Measurements from ENCODE around the gene SCP2. TPM values are rescaled to one million over a fixed set of nuclear protein-coding genes. Genes with fewer than 3 reads are reported as not detected.

Gene SCP2
- total RNA-seq, 2 experiments from 2014 or later, result 22.7 to 27.0 TPM

GRCh38 chr1:52937433-52938182, 10.5 kb downstream of the SCP2 start:
- Mint-ChIP-seq H3K27ac (no peak overlapping the region), H3K36me3 (ENCODE audit: low read depth) (peaks cover 8% of the 10 kb centered on the region), H3K4me1 (ENCODE audit: low read depth) (no peaks in the 10 kb centered on the region), H3K9me3 (no peaks in the 10 kb centered on the region), H3K4me3 (no peak overlapping the region), H3K27me3 (no peaks in the 10 kb centered on the region)
- Histone ChIP-seq H3K4me1 (ENCODE audit: insufficient read depth, low read length) (no peaks in the 10 kb centered on the region), H3K27ac (ENCODE audit: low read depth in 1 of 2, low read length in 2 of 2) (no peak overlapping the region), H3K36me3 (ENCODE audit: insufficient read depth, low read length) (no peaks in the 10 kb centered on the region), H3K27me3 (ENCODE audit: control insufficient read depth in 1 of 2, insufficient read depth in 2 of 2, low read length in 2 of 2) (no peaks in the 10 kb centered on the region), H3K9me3 (ENCODE audit: control insufficient read depth in 1 of 2, insufficient read depth in 1 of 2, low read length in 2 of 2) (no peaks in the 10 kb centered on the region), H3K4me3 (ENCODE audit: low read length) (no peak overlapping the region)
- ChIA-PET CTCF (interaction anchor here (0.5 kb wide), 1 partner anchor 16 kb away, joined by 3 read pairs; no protein-coding TSS in a partner anchor), POLR2A (no interaction called here)
- intact Hi-C loops (cut with DNase I, micrococcal nuclease), result no loop called here
- DNase-seq (no peak), ATAC-seq (ENCODE audit: poor library complexity) (no peak)
- no peak for TF ChIP-seq CTCF (IDR thresholded peaks at IDR 0.05)

DNA sequence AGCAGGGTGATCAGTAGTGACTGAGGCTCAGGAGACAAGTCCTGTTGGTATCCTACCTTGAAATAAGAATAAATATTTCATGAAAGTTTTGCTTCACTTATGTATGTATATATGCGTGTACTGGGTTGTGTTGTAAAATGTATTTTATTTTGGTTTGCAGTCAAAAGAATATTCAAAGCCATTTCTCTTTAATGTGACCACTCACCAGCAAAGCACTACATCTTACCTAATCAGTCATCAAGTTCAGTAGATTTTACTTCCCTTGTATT, 11.0 kb downstream of the SCP2 start:
- H3K27ac ChIP-seq (ENCODE audit: low read depth in 1 of 2, low read length in 2 of 2), result no peak overlapping the region
- Mint-ChIP-seq H3K4me3 (no peak overlapping the region), H3K9me3 (no peaks in the 10 kb centered on the region), H3K36me3 (ENCODE audit: low read depth) (peaks cover 8% of the 10 kb centered on the region), H3K27me3 (no peaks in the 10 kb centered on the region), H3K4me1 (ENCODE audit: low read depth) (no peaks in the 10 kb centered on the region), H3K27ac (no peak overlapping the region)
- no peaks in the 10 kb centered on the region for H3K27me3 ChIP-seq (ENCODE audit: control insufficient read depth in 1 of 2, insufficient read depth in 2 of 2, low read length in 2 of 2)
- ATAC-seq (ENCODE audit: poor library complexity) (no peak), DNase-seq (no peak)
- no peaks in the 10 kb centered on the region for H3K4me1 ChIP-seq (ENCODE audit: insufficient read depth, low read length)
- no peaks in the 10 kb centered on the region for H3K36me3 ChIP-seq (ENCODE audit: insufficient read depth, low read length)
- no peak for TF ChIP-seq CTCF (IDR thresholded peaks at IDR 0.05)
- intact Hi-C loops (cut with DNase I, micrococcal nuclease), result no loop called here
- H3K9me3 ChIP-seq (ENCODE audit: control insufficient read depth in 1 of 2, insufficient read depth in 1 of 2, low read length in 2 of 2), result no peaks in the 10 kb centered on the region
- CTCF ChIA-PET, result interaction anchor here (0.5 kb wide), 1 partner anchor 15 kb away, joined by 3 read pairs; no protein-coding TSS in a partner anchor
- no peak overlapping the region for H3K4me3 ChIP-seq (ENCODE audit: low read length)
- POLR2A ChIA-PET, result no interaction called here

DNA sequence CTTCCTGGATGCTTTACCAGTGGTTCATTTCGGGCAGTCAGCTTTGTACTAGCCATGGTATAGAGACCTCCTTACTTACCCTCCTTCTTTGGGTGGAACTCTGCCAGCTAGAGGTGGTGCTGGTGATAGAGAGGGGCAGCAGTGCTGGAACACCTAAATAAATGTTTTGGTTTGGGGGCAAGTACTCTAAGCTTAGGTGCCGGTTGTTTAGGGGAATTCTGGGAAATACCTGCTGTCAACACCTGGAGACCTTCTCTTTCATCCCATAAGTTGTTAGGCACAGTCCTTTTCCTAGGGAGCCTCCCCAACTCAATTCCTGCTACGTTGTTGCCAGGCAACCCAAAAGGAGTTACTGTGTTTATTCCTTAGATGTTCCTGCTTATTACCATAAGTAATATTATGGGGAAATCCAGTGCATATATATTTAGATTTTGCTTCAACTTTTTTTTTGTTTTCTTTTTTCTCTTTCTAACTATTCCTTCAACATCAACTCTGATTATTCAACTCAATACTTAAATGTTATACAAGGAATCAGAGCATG, 16.9 kb downstream of the SCP2 start:
- H3K36me3 Mint-ChIP-seq (ENCODE audit: low read depth), result peaks cover 25% of the 10 kb centered on the region
- H3K9me3 ChIP-seq (ENCODE audit: control insufficient read depth in 1 of 2, insufficient read depth in 1 of 2, low read length in 2 of 2), result no peaks in the 10 kb centered on the region
- TF ChIP-seq CTCF (IDR thresholded peaks at IDR 0.05), result no peak
- no peaks in the 10 kb centered on the region for H3K9me3 Mint-ChIP-seq
- no peak overlapping the region for H3K27ac ChIP-seq (ENCODE audit: low read depth in 1 of 2, low read length in 2 of 2)
- intact Hi-C loops (cut with DNase I, micrococcal nuclease), result no loop called here
- no peak overlapping the region for H3K4me3 Mint-ChIP-seq
- H3K27ac Mint-ChIP-seq, result no peak overlapping the region
- no peaks in the 10 kb centered on the region for H3K4me1 ChIP-seq (ENCODE audit: insufficient read depth, low read length)
- no peak overlapping the region for H3K4me3 ChIP-seq (ENCODE audit: low read length)
- no peak for ATAC-seq (ENCODE audit: poor library complexity)
- H3K36me3 ChIP-seq (ENCODE audit: insufficient read depth, low read length), result no peaks in the 10 kb centered on the region
- DNase-seq, result no peak
- no peaks in the 10 kb centered on the region for H3K27me3 Mint-ChIP-seq
- H3K4me1 Mint-ChIP-seq (ENCODE audit: low read depth), result no peaks in the 10 kb centered on the region
- ChIA-PET CTCF (interaction anchor here (1.0 kb wide), 1 partner anchor 18 kb away, joined by 3 read pairs; no protein-coding TSS in a partner anchor), POLR2A (no interaction called here)
- no peaks in the 10 kb centered on the region for H3K27me3 ChIP-seq (ENCODE audit: control insufficient read depth in 1 of 2, insufficient read depth in 2 of 2, low read length in 2 of 2)

All from CD4-positive, alpha-beta T cell (primary cell).